H1 (cell line): ENCODE data around the gene PPP1CA. TPM values are rescaled to one million over a fixed set of nuclear protein-coding genes. Genes with fewer than 3 reads are reported as not detected.

Experiments used
- CTCF ChIA-PET: fragments of 300-600 bp; sonication (Branson Sonifier 250); formaldehyde crosslinking; loops from one replicate; lab custom pipeline; 2021; ENCODE audit not compliant: partially characterized antibody; lab: Charles Lee
- POLR2A ChIA-PET: fragments of 300-600 bp; sonication (Branson Sonifier 250); formaldehyde crosslinking; loops from one replicate; lab custom pipeline; 2021; ENCODE audit warnings: inconsistent platforms; ENCODE audit not compliant: partially characterized antibody; lab: Charles Lee
- DNase-seq, 2 experiments: peaks; one replicate each; pipeline versions ENCODE4 v3.0.0 to v3.0.0-alpha.2; 2010 to 2022; ENCODE audit warnings: low spot score in 2 of 2, low read depth in 1 of 2, mixed read lengths in 1 of 2
- FAIRE-seq: peaks from 2 replicates; lab custom pipeline; 2011; peaks lifted over from hg19 to GRCh38; lab: Jason Lieb, UNC
- H2AFZ ChIP-seq: 2 replicates; pipeline ENCODE4 v1.8.1; 2012; ENCODE audit warnings: low read length, inconsistent platforms
- H2AK5ac ChIP-seq: 2 replicates; pipeline ENCODE4 v1.6.1; 2013; ENCODE audit warnings: low read depth, low read length
- H2BK120ac ChIP-seq: replicated peaks from 2 replicates; pipeline ENCODE3; 2013; ENCODE audit warnings: low read depth, low read length, inconsistent platforms
- H2BK12ac ChIP-seq: 2 replicates; pipeline ENCODE4 v1.6.1; 2013; ENCODE audit warnings: low read depth, low read length
- H2BK15ac ChIP-seq: 2 replicates; pipeline ENCODE4 v1.6.1; 2013; ENCODE audit warnings: low read length
- H2BK20ac ChIP-seq: 2 replicates; pipeline ENCODE4 v1.6.1; 2013; ENCODE audit warnings: low read length
- H2BK5ac ChIP-seq: 2 replicates; pipeline ENCODE4 v1.6.1; 2013; ENCODE audit warnings: low read depth, low read length
- H3K14ac ChIP-seq: 2 replicates; pipeline ENCODE4 v1.6.1; 2013; ENCODE audit warnings: inconsistent platforms; ENCODE audit not compliant: insufficient read length
- H3K18ac ChIP-seq: 2 replicates; pipeline ENCODE4 v1.6.1; 2013; ENCODE audit warnings: low read length; ENCODE audit errors: extremely low read depth
- H3K23ac ChIP-seq: 2 replicates; pipeline ENCODE4 v1.6.1; 2013; ENCODE audit warnings: inconsistent platforms; ENCODE audit not compliant: insufficient read length
- H3K23me2 ChIP-seq: 2 replicates; pipeline ENCODE4 v1.6.1; 2013; ENCODE audit warnings: low read depth, low read length
- H3K27ac ChIP-seq: 2 replicates; pipeline ENCODE4 v1.6.1; 2011; ENCODE audit warnings: low read depth, low read length, inconsistent platforms
- H3K27me3 ChIP-seq, 4 experiments: replicated peaks in 1 of 4; 1 replicate in 1 of 4; 2 replicates in 3 of 4; pipeline versions ENCODE4 v1.6.1 to v1.8.1; 2011 to 2013; ENCODE audit warnings: low read length in 3 of 4, mild to moderate bottlenecking in 3 of 4, inconsistent platforms in 2 of 4, mixed read lengths in 2 of 4, moderate library complexity in 1 of 4; ENCODE audit not compliant: control insufficient read depth in 3 of 4, insufficient read depth in 3 of 4; ENCODE audit errors: extremely low read depth in 1 of 4
- H3K36me3 ChIP-seq, 4 experiments: 2 replicates each; pipeline versions ENCODE4 v1.6.1 to v1.8.1; 2011 to 2013; ENCODE audit warnings: mild to moderate bottlenecking in 4 of 4, low read length in 3 of 4, moderate library complexity in 2 of 4, control low read depth in 1 of 4, inconsistent platforms in 1 of 4; ENCODE audit not compliant: insufficient read depth in 4 of 4, control insufficient read depth in 2 of 4
- H3K4ac ChIP-seq: replicated peaks from 2 replicates; pipeline ENCODE3; 2013; ENCODE audit warnings: low read length, low read depth, mixed read lengths, inconsistent platforms; ENCODE audit not compliant: insufficient read length
- H3K4me1 ChIP-seq, 4 experiments: replicated peaks in 1 of 4; 1 replicate in 1 of 4; 2 replicates in 3 of 4; pipeline versions ENCODE4 v1.6.1 to v1.8.1; 2011 to 2013; ENCODE audit warnings: low read length in 3 of 4, inconsistent platforms in 2 of 4, mixed read lengths in 1 of 4; ENCODE audit not compliant: insufficient read depth in 4 of 4, control insufficient read depth in 3 of 4
- H3K4me2 ChIP-seq, 2 experiments: 2 replicates each; pipeline versions ENCODE4 v1.6.1 to v1.8.1; 2011 to 2013; ENCODE audit warnings: low read depth in 2 of 2, low read length in 2 of 2, control low read depth in 1 of 2, inconsistent platforms in 1 of 2, mild to moderate bottlenecking in 1 of 2; ENCODE audit not compliant: insufficient read depth in 1 of 2
- H3K4me3 ChIP-seq, 4 experiments: fragments of 200-600, 300-600 bp in 1 of 4; sonication (generic), shearing (Covaris generic), sonication (Bioruptor Twin) in 1 of 4; 2 replicates each; pipeline versions ENCODE4 v1.5.1 to v1.8.1; 2011 to 2016; ENCODE audit warnings: low read length in 4 of 4, low read depth in 3 of 4, control low read depth in 2 of 4, inconsistent platforms in 2 of 4, mild to moderate bottlenecking in 2 of 4, mixed read lengths in 1 of 4, moderate library complexity in 1 of 4; ENCODE audit not compliant: insufficient read depth in 2 of 4; ENCODE audit errors: extremely low read depth in 1 of 4
- H3K56ac ChIP-seq: replicated peaks from 2 replicates; pipeline ENCODE3; 2013; ENCODE audit warnings: low read depth, mild to moderate bottlenecking, mixed read lengths, low read length, inconsistent platforms; ENCODE audit not compliant: insufficient read length
- H3K79me1 ChIP-seq: 2 replicates; pipeline ENCODE4 v1.6.1; 2013; ENCODE audit warnings: low read depth, low read length, control low read depth
- H3K79me2 ChIP-seq, 2 experiments: 2 replicates each; pipeline versions ENCODE4 v1.6.1 to v1.8.1; 2012 to 2013; ENCODE audit warnings: low read length in 2 of 2, mild to moderate bottlenecking in 2 of 2, inconsistent platforms in 1 of 2; ENCODE audit not compliant: insufficient read depth in 2 of 2, control insufficient read depth in 1 of 2
- H3K9ac ChIP-seq, 4 experiments: replicated peaks in 1 of 4; 1 replicate in 1 of 4; 2 replicates in 3 of 4; pipeline versions ENCODE4 v1.6.1 to v1.8.1; 2011 to 2013; ENCODE audit warnings: low read depth in 3 of 4, low read length in 3 of 4, control low read depth in 2 of 4, mild to moderate bottlenecking in 2 of 4, moderate library complexity in 2 of 4, inconsistent platforms in 1 of 4; ENCODE audit errors: extremely low read depth in 1 of 4
- H3K9me3 ChIP-seq, 2 experiments: 2 replicates each; pipeline versions ENCODE4 v1.6.1 to v1.8.1; 2012 to 2013; ENCODE audit warnings: mild to moderate bottlenecking in 2 of 2, moderate library complexity in 2 of 2, control low read depth in 1 of 2, inconsistent platforms in 1 of 2, low read depth in 1 of 2, low read length in 1 of 2, mixed read lengths in 1 of 2; ENCODE audit not compliant: insufficient read depth in 2 of 2
- H4K20me1 ChIP-seq, 2 experiments: replicated peaks in 1 of 2; 2 replicates each; pipeline versions ENCODE3 to v1.8.1; 2011 to 2013; ENCODE audit warnings: inconsistent platforms in 2 of 2, low read length in 2 of 2, mild to moderate bottlenecking in 1 of 2; ENCODE audit not compliant: insufficient read depth in 2 of 2, control insufficient read depth in 1 of 2
- H4K5ac ChIP-seq: 2 replicates; pipeline ENCODE4 v1.6.1; 2013; ENCODE audit warnings: low read length, low read depth, mixed read lengths, inconsistent platforms; ENCODE audit not compliant: insufficient read length
- H4K8ac ChIP-seq: 2 replicates; pipeline ENCODE4 v1.8.0; 2013; ENCODE audit warnings: mild to moderate bottlenecking, moderate library complexity, low read length, inconsistent platforms; ENCODE audit not compliant: insufficient read depth; ENCODE audit errors: extremely low read depth
- H4K91ac ChIP-seq: replicated peaks from 2 replicates; pipeline ENCODE3; 2013; ENCODE audit warnings: low read length, mixed read lengths, inconsistent platforms; ENCODE audit not compliant: insufficient read length
- BACH1 ChIP-seq: IDR thresholded peaks from 2 replicates; pipeline ENCODE4 v1.6.1; 2012; ENCODE audit warnings: low read length, improper control_type of control experiment
- FOSL1 ChIP-seq: IDR thresholded peaks from 2 replicates; pipeline ENCODE4 v1.6.1; 2011; ENCODE audit warnings: mild to moderate bottlenecking, low read depth, low read length, moderate library complexity; ENCODE audit not compliant: insufficient read depth
- HDAC2 ChIP-seq, 2 experiments: fragments of 300-600 bp in 1 of 2; sonication (generic) in 1 of 2; IDR thresholded peaks; 2 replicates each; pipeline ENCODE4 v1.6.1; 2011 to 2012; ENCODE audit warnings: low read depth in 2 of 2, low read length in 2 of 2, mild to moderate bottlenecking in 2 of 2, moderate library complexity in 2 of 2, borderline replicate concordance in 1 of 2, inconsistent platforms in 1 of 2
- SP2 ChIP-seq: IDR thresholded peaks from 2 replicates; pipeline ENCODE4 v1.6.1; 2012; ENCODE audit warnings: mild to moderate bottlenecking, low read length, inconsistent platforms
- WGBS, 2 experiments: shearing (Covaris generic) in 1 of 2; methylation state at CpG; one replicate each; pipeline versions ENCODE4 v1.1.6 to v1.1.7; 2013 to 2015; ENCODE audit warnings: low lambda C conversion rate in 2 of 2, mixed read lengths in 2 of 2, inconsistent platforms in 1 of 2, low coverage in 1 of 2, missing lambda C conversion rate in 1 of 2; ENCODE audit not compliant: insufficient replicate concordance in 2 of 2, insufficient coverage in 1 of 2, insufficient read length in 1 of 2; ENCODE audit errors: extremely low coverage in 1 of 2, missing lambda C conversion rate in 1 of 2; 5-methylcytosine and 5-hydroxymethylcytosine counted together
- polyA plus RNA-seq, 7 experiments: library from polyadenylated mRNA; depleted of rRNA in 3 of 7; stranded (reverse) in 5 of 7; unstranded in 2 of 7; fragments of >200 nt in 5 of 7; fragments of 200-250 nt in 2 of 7; gene quantifications; 1 replicate in 5 of 7; 2 replicates in 1 of 7; 4 replicates in 1 of 7; pipeline versions ENCODE4 v1.2.1 to v1.2.3, GENCODE V29; 2011 to 2013; ENCODE audit warnings: missing spikeins in 2 of 7, mixed read lengths in 2 of 7
- total RNA-seq: library from RNA; stranded (reverse); fragmentation: NEBNext Ultra II Directional; extraction: Animal tissue kit (Norgen Biotek cat#: 25700); gene quantifications from 2 replicates; pipeline ENCODE4 v1.2.1, GENCODE V29; 2021

Gene PPP1CA
- total and polyA plus RNA-seq, 2 of the 8 experiments (the other 6 are each of a cell fraction or from before 2014, with no cell fraction given): 198 to 359 TPM

- peaks cover 7% of the 10 kb centered on the region for H3K23me2 ChIP-seq
- no peak overlapping the region for H3K4me2 ChIP-seq
- peak overlapping the region; percentile 68; the same call in 1 of the 2 replicates for H2BK12ac ChIP-seq
- H4K5ac ChIP-seq: no peak overlapping the region
- 0 out of 2 replicates have a peak overlapping the region, but pooled peaks have one; percentile 21 for H2BK15ac ChIP-seq
- no peaks in the 10 kb centered on the region for H3K79me1 ChIP-seq
- no peak overlapping the region for H2BK5ac ChIP-seq
- no peak overlapping the region for H3K56ac ChIP-seq
- 79% methylated on average over 9 of the region's 9 CpGs; no CpG with 5 or more reads in 1 of the 2 experiments for WGBS, 2 experiments
- ChIA-PET CTCF (interaction anchor here (0.6 to 34.8 kb wide), 13 partner anchors 7 to 208 kb away, joined by 3 to 1305 read pairs (median 4); partner anchors contain the start of genes CLCF1, PITPNM1 and POLD4), POLR2A (interaction anchor here (0.6 to 2.2 kb wide), 8 partner anchors 9 to 104 kb away, joined by 3 to 7 read pairs (median 4); partner anchors contain the start of genes CLCF1 and POLD4)
- no peaks in the 10 kb centered on the region for H3K9me3 ChIP-seq
- H2BK20ac ChIP-seq: no peak overlapping the region
- H2AFZ ChIP-seq: no peak overlapping the region
- FAIRE-seq (no peak), DNase-seq (no peak)
- H3K36me3 ChIP-seq: no peaks in the 10 kb centered on the region
- H2BK120ac ChIP-seq: no peak overlapping the region
- H3K4me3 ChIP-seq: no peak overlapping the region
- no peak overlapping the region for H4K91ac ChIP-seq
- H3K9ac ChIP-seq: no peak overlapping the region
- no peak overlapping the region for H3K14ac ChIP-seq
- peaks cover 0 to 11% (median 6%) of the 10 kb centered on the region in 4 experiments; a peak in 4 of 7 replicates for H3K27me3 ChIP-seq
- H3K18ac ChIP-seq: no peak overlapping the region
- no peak overlapping the region for H3K27ac ChIP-seq
- peaks cover 0 to 2% of the 10 kb centered on the region in 2 experiments for H4K20me1 ChIP-seq
- H3K4ac ChIP-seq: no peak overlapping the region
- H3K23ac ChIP-seq: no peak overlapping the region
- H4K8ac ChIP-seq: peak overlapping the region; percentile 46; the same call in 1 of the 2 replicates
- peaks cover 0 to 4% (median 3%) of the 10 kb centered on the region in 4 experiments; a peak in 2 of 7 replicates for H3K4me1 ChIP-seq
- H3K79me2 ChIP-seq: no peaks in the 10 kb centered on the region
- no peak overlapping the region for H2AK5ac ChIP-seq
- TF ChIP-seq SP2 (no peak), HDAC2 (IDR thresholded peaks at IDR 0.05; ENCODE audit: borderline replicate concordance in 1 of 2, low read depth in 2 of 2, low read length in 2 of 2) (no peak), BACH1 (no peak), FOSL1 (no peak)
These were observed 14.6 kb downstream of the PPP1CA start for GRCh38 chr11:67387069-67387468.
